Kidney glomerular epithelial cell (primary cell): ENCODE results near the gene TBC1D24.

Source experiments
- DNase-seq: peaks from one replicate; lab custom pipeline; 2025; lab: John Stamatoyannopoulos, UW

The TBC1D24 gene

DNA sequence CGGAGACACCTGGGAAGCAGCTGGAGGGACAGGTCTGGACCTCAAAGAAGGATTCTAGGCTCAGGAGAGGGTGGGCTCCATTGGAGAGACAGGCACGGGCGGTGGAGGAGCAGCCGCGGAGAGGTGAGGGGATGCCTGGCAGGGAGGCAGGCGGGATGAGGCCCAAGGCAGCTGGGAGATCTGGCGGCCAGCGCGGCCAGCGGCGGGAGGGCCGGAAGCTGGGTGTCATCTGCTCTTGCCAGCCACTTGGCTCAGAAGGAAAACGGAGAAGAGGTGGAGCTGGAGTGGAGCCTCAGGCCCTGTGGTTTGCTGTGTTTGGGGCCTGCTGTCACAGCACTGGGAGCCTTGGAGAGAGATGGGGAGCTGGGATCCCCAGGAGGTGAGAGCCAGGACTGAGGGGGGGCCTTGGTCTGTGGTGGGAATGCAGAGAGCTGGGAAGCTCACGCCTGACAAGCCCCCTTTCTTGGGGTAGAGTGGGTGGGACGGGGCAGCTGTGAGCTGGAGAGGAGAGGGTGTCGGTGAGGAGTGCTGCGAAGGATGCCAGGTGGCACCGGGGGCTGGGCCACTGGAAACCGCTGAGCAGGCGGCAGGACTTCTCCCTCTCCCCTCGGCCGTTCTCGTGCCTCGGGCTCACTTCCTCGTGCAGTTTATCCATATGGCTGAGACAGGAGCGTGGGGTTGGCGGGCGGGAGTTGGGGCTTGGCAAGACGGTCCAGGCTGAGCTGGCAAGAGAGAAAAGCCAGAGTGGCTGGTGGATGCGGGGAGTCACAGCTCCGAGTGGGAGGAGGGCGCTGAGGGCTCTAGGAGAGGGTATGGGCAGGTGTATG is 8.0 kb downstream of the TBC1D24 start:
- no peak for DNase-seq

DNA sequence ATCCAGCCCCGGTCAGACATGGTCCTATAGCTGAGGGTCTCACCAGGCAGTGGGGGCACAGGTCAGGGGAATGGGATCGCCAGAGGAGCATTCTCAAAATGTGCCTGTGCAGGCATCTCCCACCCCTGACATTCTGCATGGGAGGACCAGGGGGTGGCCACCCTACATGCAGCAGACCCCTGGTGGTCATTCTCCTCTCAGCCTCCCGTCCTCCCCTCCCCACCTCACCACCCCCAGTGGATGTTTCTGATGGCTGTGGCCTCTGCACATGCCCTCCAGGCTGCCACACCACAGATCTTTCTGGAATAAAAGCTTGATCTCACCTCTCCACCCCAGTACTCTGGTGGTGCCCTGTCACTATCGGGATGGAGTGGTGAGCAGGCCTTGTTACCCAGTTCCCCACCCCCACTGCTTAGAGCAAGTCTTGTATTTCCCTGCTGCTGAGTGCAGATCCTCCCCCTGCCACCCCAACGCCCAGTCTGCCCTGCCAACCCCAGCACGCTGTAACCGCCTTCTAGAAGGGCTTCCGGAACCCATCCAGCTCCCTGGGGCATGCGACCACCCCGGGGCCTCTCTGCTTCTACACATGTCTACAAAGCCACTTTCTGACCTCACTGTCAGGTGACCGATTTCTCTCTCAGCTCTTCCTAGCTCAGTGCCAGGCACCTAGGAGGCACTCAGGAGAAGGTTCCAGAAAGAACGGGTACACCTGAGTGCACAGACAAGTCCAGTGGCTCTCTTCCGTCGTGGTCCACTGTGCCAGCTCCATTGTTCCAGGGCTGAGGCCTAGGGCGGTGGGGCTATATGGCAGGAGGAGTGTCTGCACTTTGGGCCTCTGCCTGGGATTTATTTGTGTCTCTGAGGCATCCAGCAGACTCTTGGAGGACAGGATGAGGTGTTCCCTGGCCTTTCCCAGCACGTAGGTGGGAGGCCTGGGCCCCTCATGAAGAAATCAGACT is 9.3 kb downstream of the TBC1D24 start:
- no peak for DNase-seq

- DNase-seq = no peak
Measured at GRCh38 chr16:2484898-2485508, 10.1 kb downstream of the TBC1D24 start.

DNA sequence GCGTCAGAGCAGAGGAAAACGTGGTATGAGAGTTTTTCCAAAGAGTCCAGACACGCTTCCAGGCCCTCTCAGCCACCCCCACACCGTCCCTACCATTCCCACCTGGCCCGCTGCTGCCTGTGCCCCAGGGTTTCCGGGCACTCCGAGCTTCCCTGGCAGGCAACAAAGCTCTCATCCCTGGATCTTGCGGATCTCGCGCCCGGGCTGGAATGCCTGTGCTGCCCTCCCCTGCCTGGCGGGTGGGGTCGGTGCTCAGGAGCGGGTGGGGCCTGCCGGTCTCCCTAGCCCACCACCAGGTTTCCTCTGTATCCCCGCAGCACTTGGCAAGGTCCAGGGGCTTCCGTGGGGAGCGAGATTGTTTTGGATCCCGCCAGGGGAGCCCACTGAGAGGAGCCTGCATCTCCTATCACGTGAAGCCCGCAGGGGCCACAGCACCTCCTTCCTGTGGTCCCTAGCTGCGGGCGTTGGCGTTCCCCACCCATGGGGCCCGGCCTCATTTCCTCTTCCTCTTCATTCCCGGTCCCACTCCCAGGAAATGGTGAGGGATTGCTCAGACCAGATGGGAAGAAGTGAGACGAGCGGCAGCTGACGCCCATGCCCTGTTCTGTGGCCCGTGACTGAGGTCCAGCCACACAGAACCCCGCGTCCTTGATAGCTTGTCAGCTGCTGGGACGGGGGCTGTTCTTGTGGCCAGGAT is 11.0 kb downstream of the TBC1D24 start:
- DNase-seq = no peak

GRCh38 chr16:2486645-2487516 is 12.0 kb downstream of the TBC1D24 start:
- peak; percentile 14 for DNase-seq

DNA sequence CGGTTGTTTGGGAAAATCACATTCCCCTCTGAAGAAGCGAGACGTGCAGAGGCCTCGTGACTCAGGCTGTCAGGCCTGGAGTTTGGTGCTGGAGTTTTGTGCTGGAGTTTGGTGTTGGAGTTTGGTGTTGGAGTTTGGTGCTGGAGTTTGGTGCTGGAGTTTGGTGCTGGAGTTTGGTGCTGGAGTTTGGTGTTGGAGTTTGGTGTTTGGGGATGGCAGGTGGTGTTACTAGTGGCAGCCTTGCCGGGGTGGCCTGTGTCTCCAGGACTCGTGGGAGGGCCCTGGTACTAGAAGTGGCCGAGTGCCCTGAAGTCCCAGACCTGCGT is 12.6 kb downstream of the TBC1D24 start:
- no peak for DNase-seq

DNA sequence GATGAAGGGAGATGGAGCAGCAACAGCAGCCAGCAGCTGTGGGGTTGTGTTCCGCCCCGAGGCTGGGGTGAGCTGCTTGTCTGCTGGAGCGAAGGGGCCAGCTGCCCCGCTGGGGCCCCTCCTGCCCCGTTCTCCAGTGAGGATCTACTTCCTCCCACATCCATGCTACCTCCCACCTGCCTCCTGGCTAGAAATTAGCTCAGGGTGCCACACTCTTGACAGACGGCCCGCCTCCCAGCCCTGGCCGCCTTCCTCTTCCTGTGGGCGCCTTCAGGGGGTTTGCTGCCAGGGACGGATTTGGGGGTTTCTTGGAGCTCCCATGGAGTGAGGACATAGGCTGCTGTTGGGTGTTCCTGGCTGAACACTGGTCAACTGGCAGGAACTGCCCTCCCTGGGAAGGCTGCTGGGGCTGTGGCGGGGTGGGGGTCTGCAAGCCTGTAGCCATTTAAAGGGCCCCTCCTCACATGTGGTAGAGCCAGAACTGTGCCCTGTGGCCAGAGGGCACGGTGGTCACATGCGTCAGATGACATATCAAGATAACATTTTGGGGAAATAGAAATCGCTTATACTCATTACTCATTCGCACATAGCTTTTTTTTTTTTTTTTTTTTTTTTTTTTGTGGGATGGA is 13.1 kb downstream of the TBC1D24 start:
- no peak for DNase-seq

DNA sequence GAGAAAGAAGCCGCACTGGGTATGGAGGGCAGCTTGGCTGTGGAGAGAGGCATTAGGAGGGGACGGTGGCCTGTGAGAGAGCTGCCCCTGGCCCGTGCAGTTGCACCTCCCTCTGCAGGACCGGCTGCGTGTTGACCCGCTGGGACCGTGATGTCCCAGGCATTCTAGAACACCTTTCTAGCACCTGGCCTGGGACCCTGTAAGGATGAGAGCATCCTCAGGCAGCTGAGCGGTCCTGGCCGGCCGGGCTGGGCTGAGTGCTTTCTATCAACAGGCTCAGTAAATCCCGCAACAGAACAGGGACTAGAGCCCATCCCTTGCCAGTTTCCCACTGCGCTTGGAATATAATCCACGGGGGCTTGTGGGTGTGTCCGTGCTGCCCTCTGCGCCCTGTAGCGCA is 14.7 kb downstream of the TBC1D24 start:
- no peak for DNase-seq

DNA sequence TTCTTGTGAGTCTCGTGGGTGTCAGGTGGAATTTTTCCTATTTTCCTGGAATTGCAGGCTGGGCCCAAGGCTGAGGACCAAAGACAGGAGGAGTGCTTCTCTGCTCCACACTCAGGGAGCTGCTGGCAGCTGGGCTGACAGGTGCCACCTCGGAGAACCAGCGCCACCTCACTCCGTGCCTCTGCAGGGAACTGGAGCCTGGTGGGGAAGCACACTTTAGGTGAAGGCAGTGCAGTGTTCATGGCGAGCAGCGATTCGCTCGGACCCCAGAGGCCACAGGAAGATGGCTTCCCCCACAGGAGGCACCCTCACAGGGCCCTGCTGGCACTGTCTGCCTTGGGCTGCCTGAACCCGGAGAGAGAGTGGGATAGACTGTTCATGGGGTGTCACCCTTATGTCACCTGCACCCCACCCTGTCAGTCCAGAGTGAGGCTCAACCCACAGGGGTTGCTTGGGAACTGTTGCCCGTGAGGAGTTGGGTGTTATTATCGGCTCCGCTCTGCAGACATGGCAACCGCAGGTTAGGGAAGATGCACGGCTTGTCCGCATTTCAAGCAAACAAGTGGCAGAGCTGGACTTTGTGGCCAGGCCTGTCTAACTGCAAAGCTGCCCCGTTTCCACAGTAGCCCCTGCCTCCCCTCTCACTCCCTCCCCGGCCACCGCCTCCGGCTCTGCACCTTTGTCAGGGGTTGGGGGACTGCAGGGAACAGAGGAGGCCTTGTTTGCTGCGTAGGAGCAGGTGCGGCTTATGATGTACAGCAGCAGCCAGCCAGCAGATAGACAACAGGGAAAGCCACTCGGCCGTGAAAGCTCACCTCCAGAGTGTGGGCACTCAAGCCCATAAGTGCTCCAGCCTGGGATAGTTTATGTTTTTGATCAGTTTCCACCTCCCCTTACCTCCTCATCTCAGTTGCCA is 15.5 kb downstream of the TBC1D24 start:
- no peak for DNase-seq

GRCh38 chr16:2492292-2492691 is 17.4 kb downstream of the TBC1D24 start:
- no peak for DNase-seq

- no peak for DNase-seq
Measured at GRCh38 chr16:2493605-2494004, 18.7 kb downstream of the TBC1D24 start.

DNA sequence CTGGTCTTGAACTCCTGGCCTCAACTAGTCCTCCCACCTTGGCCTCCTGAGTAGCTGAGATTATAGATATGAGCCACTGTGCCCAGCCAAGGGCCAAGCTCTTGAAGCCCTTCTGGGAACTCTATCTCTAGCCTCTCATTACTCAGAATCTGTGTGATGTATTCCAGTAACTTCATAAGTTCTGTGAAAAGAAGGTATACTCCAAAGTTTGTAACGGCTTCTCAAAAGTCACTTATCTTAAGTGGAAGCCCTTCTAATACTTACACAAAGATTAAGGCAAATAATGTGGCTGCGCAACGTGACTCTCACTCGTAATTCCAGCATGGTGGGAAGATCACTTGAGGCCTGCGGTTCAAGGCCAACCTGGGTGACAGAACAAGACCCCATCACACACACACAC is 19.7 kb downstream of the TBC1D24 start:
- no peak for DNase-seq

GRCh38 chr16:2495041-2495440 is 20.1 kb downstream of the TBC1D24 start:
- no peak for DNase-seq

DNA sequence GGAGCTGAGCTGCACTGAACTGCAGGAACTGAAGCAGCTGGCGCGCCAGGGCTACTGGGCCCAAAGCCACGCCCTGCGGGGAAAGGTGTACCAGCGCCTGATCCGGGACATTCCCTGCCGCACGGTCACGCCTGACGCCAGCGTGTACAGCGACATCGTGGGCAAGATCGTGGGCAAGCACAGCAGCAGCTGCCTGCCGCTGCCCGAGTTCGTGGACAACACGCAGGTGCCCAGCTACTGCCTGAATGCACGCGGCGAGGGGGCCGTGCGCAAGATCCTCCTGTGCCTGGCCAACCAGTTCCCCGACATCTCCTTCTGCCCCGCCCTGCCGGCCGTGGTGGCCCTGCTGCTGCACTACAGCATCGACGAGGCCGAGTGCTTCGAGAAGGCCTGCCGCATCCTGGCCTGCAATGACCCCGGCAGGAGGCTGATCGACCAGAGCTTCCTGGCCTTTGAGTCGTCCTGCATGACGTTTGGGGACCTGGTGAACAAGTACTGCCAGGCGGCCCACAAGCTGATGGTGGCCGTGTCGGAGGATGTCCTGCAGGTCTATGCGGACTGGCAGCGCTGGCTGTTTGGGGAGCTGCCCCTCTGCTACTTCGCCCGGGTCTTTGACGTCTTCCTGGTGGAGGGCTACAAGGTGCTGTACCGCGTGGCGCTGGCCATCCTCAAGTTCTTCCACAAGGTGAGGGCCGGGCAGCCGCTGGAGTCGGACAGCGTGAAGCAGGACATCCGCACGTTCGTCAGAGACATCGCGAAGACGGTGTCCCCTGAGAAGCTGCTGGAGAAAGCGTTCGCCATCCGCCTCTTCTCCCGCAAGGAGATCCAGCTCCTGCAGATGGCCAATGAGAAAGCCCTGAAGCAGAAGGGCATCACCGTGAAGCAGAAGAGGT is 21.5 kb downstream of the TBC1D24 start:
- no peak for DNase-seq

DNA sequence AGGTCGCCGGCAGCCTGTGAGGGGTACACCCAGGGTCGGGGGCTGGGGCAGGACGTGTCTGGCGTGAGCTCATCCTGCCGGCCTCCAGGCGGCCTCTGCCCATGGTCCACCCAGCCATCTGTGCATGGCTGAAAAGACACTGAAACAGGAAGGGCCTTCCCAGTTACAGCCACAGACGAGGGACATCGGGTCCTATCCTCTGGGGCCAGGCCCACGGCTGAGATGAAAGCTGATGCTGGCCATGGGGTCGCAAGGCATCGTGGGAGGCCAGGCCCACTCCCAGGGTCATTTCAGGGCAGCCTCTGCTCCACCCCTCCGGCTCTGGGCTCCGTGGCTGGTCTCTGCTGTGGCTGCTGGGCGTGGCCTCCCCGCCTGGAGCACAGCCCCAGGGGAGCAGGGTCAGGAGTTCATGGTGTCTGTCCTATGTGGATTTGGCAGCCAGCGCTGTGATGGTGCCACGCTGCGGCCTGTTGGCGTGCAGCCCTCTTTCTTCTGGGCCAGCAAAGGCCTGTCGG is 22.2 kb downstream of the TBC1D24 start:
- no peak for DNase-seq

GRCh38 chr16:2497695-2498484 is 23.0 kb downstream of the TBC1D24 start:
- no peak for DNase-seq

GRCh38 chr16:2498531-2499253 is 23.8 kb downstream of the TBC1D24 start:
- no peak for DNase-seq
